ENCODE data around the gene DHRS1.

- TF ChIP-seq CTCF (IDR thresholded peaks at IDR 0.05; ENCODE audit: low read depth, low read length) (no peak), EZH2phosphoT487 (IDR thresholded peaks at IDR 0.05; ENCODE audit: low read depth) (no peak)
Observed at GRCh38 chr14:24272467-24272866, 27.1 kb downstream of the DHRS1 start.

All from OCI-LY3 (cell line).